Stimulated activated CD8-positive, alpha-beta memory T cell treated with anti-CD3 and anti-CD28 coated beads, Interleukin-7, amount 100 ng/mL, for 48 hours (primary cell): Measurements from ENCODE around the gene SCAPER.
"Not testable (repeated sequence)": the region's sequence is repeated elsewhere in the genome, so short reads cannot be mapped to it uniquely, and the experiment has no call there.

ENCODE experiments used
- DNase-seq, 2 donors: peaks; one replicate each; pipeline ENCODE4 v3.0.0-alpha.2; 2020; ENCODE audit warnings: low read depth in 1 of 2; ENCODE audit errors: extremely low read depth in 1 of 2

Gene SCAPER

DNA sequence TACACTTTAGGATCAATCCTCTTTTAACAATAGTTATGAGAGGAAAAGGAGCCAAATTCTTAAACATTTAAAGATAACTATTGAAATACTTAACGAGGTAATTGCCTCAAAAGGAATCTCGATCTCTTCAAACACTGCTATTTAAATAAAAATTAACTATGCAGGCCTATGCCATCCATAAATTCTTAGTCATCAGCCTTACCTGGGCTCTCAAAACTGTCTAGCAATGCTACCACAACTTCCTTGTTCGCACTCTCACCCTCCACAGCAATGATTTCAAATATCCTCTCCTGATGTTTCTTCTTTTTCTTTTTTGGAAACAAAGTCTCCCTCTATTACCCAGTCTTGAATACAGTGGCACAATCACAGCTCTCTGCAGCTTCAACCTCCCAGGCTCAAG is 606.2 kb downstream of the SCAPER start:
- no peak for DNase-seq

- DNase-seq = not testable (repeated sequence)
These were observed 607.2 kb downstream of the SCAPER start for GRCh38 chr15:76297951-76298350.
